ENCODE data around the gene HNRNPA3. TPM values are rescaled to one million over a fixed set of nuclear protein-coding genes. Genes with fewer than 3 reads are reported as not detected.

The HNRNPA3 gene
- total and polyA plus RNA-seq, 10 of the 15 experiments (the other 5 are each of a cell fraction or from before 2014, with no cell fraction given) = 40.4 to 343 (median 206) TPM

- TF ChIP-seq E2F8 (IDR thresholded peaks at IDR 0.05; ENCODE audit: low read depth, partially characterized antibody) (peak; percentile 23), NKRF (conservative IDR thresholded peaks at IDR 0.05) (peak; percentile 90), TCF12 (IDR thresholded peaks at IDR 0.05; ENCODE audit: low read depth, low read length) (peak; percentile 93), BCL11A (IDR thresholded peaks at IDR 0.05; ENCODE audit: low read depth, low read length) (peak; percentile 88), E2F4 (IDR thresholded peaks at IDR 0.05; ENCODE audit: low read depth, low read length) (no peak; the same call in 1 of the 2 replicates), BHLHE40 (IDR thresholded peaks at IDR 0.05; ENCODE audit: borderline replicate concordance in 1 of 2, low read depth in 2 of 2, low read length in 1 of 2) (peak; percentile 70 to 77; a peak in 3 of 4 replicates), RB1 (IDR thresholded peaks at IDR 0.05; ENCODE audit: borderline replicate concordance) (peak; percentile 93; the same call in 1 of the 2 replicates), SMC3 (IDR thresholded peaks at IDR 0.05; ENCODE audit: borderline replicate concordance, low read length) (peak; percentile 83), ATF7 (IDR thresholded peaks at IDR 0.05; ENCODE audit: low read depth) (peak; percentile 62; the same call in 1 of the 2 replicates), NR2F1 (conservative IDR thresholded peaks at IDR 0.05) (peak; percentile 83), ZBED1 (IDR thresholded peaks at IDR 0.05; ENCODE audit: borderline replicate concordance) (no peak; the same call in 1 of the 2 replicates), IKZF1 (conservative IDR thresholded peaks at IDR 0.05) (peak; percentile 93), PML (IDR thresholded peaks at IDR 0.05; ENCODE audit: low read length) (0 out of 2 replicates have a peak, but pooled peaks have one; percentile 56), GABPA (IDR thresholded peaks at IDR 0.05; ENCODE audit: low read depth) (no peak), CHD1 (IDR thresholded peaks at IDR 0.05; ENCODE audit: low read depth, low read length) (peak; percentile 93; the same call in 1 of the 2 replicates), JUND (IDR thresholded peaks at IDR 0.05; ENCODE audit: low read depth, low read length) (0 out of 2 replicates have a peak, but pooled peaks have one; percentile 22), JUNB (IDR thresholded peaks at IDR 0.05) (peak; percentile 36; the same call in 1 of the 2 replicates), WRNIP1 (IDR thresholded peaks at IDR 0.05; ENCODE audit: borderline replicate concordance, low read depth, low read length) (no peak), ZNF384 (IDR thresholded peaks at IDR 0.05; ENCODE audit: borderline replicate concordance, low read depth, low read length) (peak; percentile 17; the same call in 1 of the 2 replicates), REST (IDR thresholded peaks at IDR 0.05; ENCODE audit: low read depth, low read length) (no peak; the same call in 1 of the 2 replicates)
These were observed 51.0 kb downstream of the HNRNPA3 start (continued) for GRCh38 chr2:177263451-177264208.
